K562 (cell line): Measurements from ENCODE around the gene ARHGAP9. TPM values are rescaled to one million over a fixed set of nuclear protein-coding genes. Genes with fewer than 3 reads are reported as not detected.
A peak's percentile ranks its signal among the peaks of the same experiment; 100 is the strongest.

Experiments
- EGR1 ChIP-seq: fragments of 450-650 bp; conservative IDR thresholded peaks from 2 replicates; pipeline ENCODE4 v1.6.1; 2017; ENCODE audit warnings: mild to moderate bottlenecking
- EP300 ChIP-seq: IDR thresholded peaks from 2 replicates; pipeline ENCODE4 v1.6.1; 2012; ENCODE audit warnings: low read length, improper control_type of control experiment
- ESRRA ChIP-seq: fragments of 450-650 bp; IDR thresholded peaks from 2 replicates; pipeline ENCODE4 v1.6.1; 2014; ENCODE audit warnings: low read depth, mild to moderate bottlenecking, moderate library complexity, borderline replicate concordance
- ETS2 ChIP-seq: IDR thresholded peaks from 2 replicates; pipeline ENCODE4 v1.6.1; 2016; ENCODE audit warnings: borderline replicate concordance, missing genetic modification characterization, mild to moderate bottlenecking, moderate library complexity, missing compliant biosample characterization; ENCODE audit not compliant: poor library complexity, severe bottlenecking
- FOXA3 ChIP-seq, 2 experiments: fragments of 450-650 bp in 1 of 2; sonication (generic) in 1 of 2; formaldehyde crosslinking; IDR thresholded peaks in 1 of 2; conservative IDR thresholded peaks in 1 of 2; 2 replicates each; pipeline versions ENCODE4 v1.4.0 to v1.8.0; 2020 to 2022; ENCODE audit warnings: mild to moderate bottlenecking in 2 of 2, missing genetic modification reagents in 1 of 2
- HMBOX1 ChIP-seq: sonication (generic); IDR thresholded peaks from 2 replicates; pipeline ENCODE4 v1.6.1; 2016
- JUND ChIP-seq, 2 experiments: IDR thresholded peaks; 2 replicates in 1 of 2; 3 replicates in 1 of 2; pipeline ENCODE4 v1.6.1; 2011; ENCODE audit warnings: borderline replicate concordance in 2 of 2, low read depth in 2 of 2, low read length in 2 of 2, improper control_type of control experiment in 1 of 2, missing biosample characterization in 1 of 2, missing genetic modification characterization in 1 of 2, missing genetic modification reagents in 1 of 2
- LEF1 ChIP-seq: fragments of 450-650 bp; IDR thresholded peaks from 2 replicates; pipeline ENCODE4 v1.6.1; 2016; ENCODE audit warnings: mild to moderate bottlenecking
- MAX ChIP-seq: sonication (generic); formaldehyde crosslinking; IDR thresholded peaks from 2 replicates; pipeline ENCODE4 v1.9.0; 2022; ENCODE audit warnings: mild to moderate bottlenecking, missing genetic modification reagents
- MAZ ChIP-seq, 2 experiments: fragments of 450-650 bp in 1 of 2; sonication (generic) in 1 of 2; formaldehyde crosslinking; IDR thresholded peaks in 1 of 2; conservative IDR thresholded peaks in 1 of 2; 2 replicates each; pipeline versions ENCODE4 v1.4.0 to v1.5.0; 2020; ENCODE audit warnings: mild to moderate bottlenecking in 1 of 2, missing genetic modification reagents in 1 of 2
- MYNN ChIP-seq, 2 experiments: sonication (generic); formaldehyde crosslinking in 1 of 2; IDR thresholded peaks; 2 replicates each; pipeline versions ENCODE4 v1.5.0 to v1.6.1; 2016 to 2020; ENCODE audit warnings: antibody characterized with exemption in 1 of 2, missing genetic modification reagents in 1 of 2
- NFIX ChIP-seq: fragments of 250-450 bp; sonication (Bioruptor Pico); IDR thresholded peaks from 2 replicates; pipeline ENCODE4 v1.4.0; 2020; ENCODE audit warnings: low read depth, mild to moderate bottlenecking, moderate library complexity
- NR2C2 ChIP-seq, 2 experiments: fragments of 200-800 bp in 1 of 2; sonication (Bioruptor generic) in 1 of 2; sonication (generic) in 1 of 2; formaldehyde crosslinking in 1 of 2; IDR thresholded peaks; 2 replicates each; pipeline versions ENCODE4 v1.6.1 to v1.8.0; 2016 to 2022; ENCODE audit warnings: mild to moderate bottlenecking in 1 of 2, missing compliant biosample characterization in 1 of 2, missing genetic modification characterization in 1 of 2, missing genetic modification reagents in 1 of 2
- OTX1 ChIP-seq: fragments of 450-650 bp; formaldehyde crosslinking; IDR thresholded peaks from 2 replicates; pipeline ENCODE4 v1.4.0; 2022; ENCODE audit warnings: mild to moderate bottlenecking
- POLR2A ChIP-seq: fragments of 450-650 bp; conservative IDR thresholded peaks from 2 replicates; pipeline ENCODE4 v1.6.1; 2016
- PPARD ChIP-seq: fragments of 250-450 bp; sonication (Bioruptor Pico); IDR thresholded peaks from 2 replicates; pipeline ENCODE4 v1.8.0; 2022; ENCODE audit warnings: inconsistent platforms, mild to moderate bottlenecking, moderate library complexity
- RBBP5 ChIP-seq: fragments of 200-600 bp; sonication (generic); IDR thresholded peaks from 2 replicates; pipeline ENCODE4 v1.6.1; 2012; ENCODE audit warnings: borderline replicate concordance, mild to moderate bottlenecking, low read length, control low read depth, inconsistent platforms; ENCODE audit not compliant: insufficient read depth, poor library complexity, severe bottlenecking
- RBM15 ChIP-seq: fragments of 200-400 bp; formaldehyde crosslinking; IDR thresholded peaks from 2 replicates; pipeline ENCODE4 v1.6.1; 2018; ENCODE audit warnings: mild to moderate bottlenecking, low read length, moderate library complexity; ENCODE audit not compliant: insufficient read depth
- SMAD4 ChIP-seq: fragments of 250-450 bp; sonication (Bioruptor Pico); conservative IDR thresholded peaks from 2 replicates; pipeline ENCODE4 v1.8.0; 2021; ENCODE audit warnings: inconsistent platforms, mild to moderate bottlenecking, moderate library complexity
- SMARCE1 ChIP-seq: fragments of 450-650 bp; IDR thresholded peaks from 2 replicates; pipeline ENCODE4 v1.7.1; 2016; ENCODE audit warnings: mild to moderate bottlenecking
- ZHX1 ChIP-seq: fragments of 150-350 bp; conservative IDR thresholded peaks from 2 replicates; pipeline ENCODE4 v1.6.1; 2014; ENCODE audit warnings: low read length
- ZNF644 ChIP-seq: fragments of 200-800 bp; sonication (Bioruptor generic); IDR thresholded peaks from 2 replicates; pipeline ENCODE4 v1.6.1; 2016; ENCODE audit warnings: low read depth, missing genetic modification characterization, missing compliant biosample characterization
- polyA plus RNA-seq, 8 experiments: library from polyadenylated mRNA; depleted of rRNA in 4 of 8; stranded (reverse) in 5 of 8; unstranded in 3 of 8; fragments of >200 nt; fragmentation: Nextera tagmentation in 2 of 8; fragmentation: Illumina TruSeq in 1 of 8; extraction: Ambion mirVana in 2 of 8; extraction: Trizol in 1 of 8; gene quantifications; 2 replicates each; pipeline versions ENCODE4 v1.2.1 to v1.2.3, GENCODE V29; 2011 to 2014; ENCODE audit warnings: inconsistent platforms in 1 of 8, missing spikeins in 1 of 8
- total RNA-seq, 7 experiments: library from RNA; depleted of rRNA in 6 of 7; stranded (reverse); fragments of >200 nt in 6 of 7; fragmentation: Illumina TruSeq in 2 of 7; extraction: Trizol in 2 of 7; gene quantifications; 2 replicates each; pipeline versions ENCODE4 v1.2.1 to v1.2.3, GENCODE V29; 2011 to 2021; ENCODE audit warnings: low replicate concordance in 1 of 7

Gene ARHGAP9
- total and polyA plus RNA-seq, 9 of the 15 experiments (the other 6 are each of a cell fraction or from before 2014, with no cell fraction given) = 1.5 to 10.2 (median 5.1) TPM

- peak; percentile 32; the same call in 1 of the 2 replicates for TF ChIP-seq SMAD4
- peak; percentile 10; the same call in 1 of the 2 replicates for TF ChIP-seq LEF1
- TF ChIP-seq FOXA3 (CRISPR knock-in tag; conservative IDR thresholded peaks at IDR 0.05 in 1 of 2, IDR thresholded peaks at IDR 0.05 in 1 of 2) = no peak
- no peak for TF ChIP-seq RBM15
- TF ChIP-seq PPARD (CRISPR knock-in tag) = no peak
- peak; percentile 6 to 16; a peak in 1 of 4 replicates for TF ChIP-seq MAZ (CRISPR knock-in tag; conservative IDR thresholded peaks at IDR 0.05 in 1 of 2, IDR thresholded peaks at IDR 0.05 in 1 of 2)
- TF ChIP-seq ZNF644 (tag) = peak; percentile 48; the same call in 1 of the 2 replicates
- TF ChIP-seq ZHX1 = no peak
- 0 out of 2 replicates have a peak, but pooled peaks have one; percentile 28 for TF ChIP-seq SMARCE1
- TF ChIP-seq NFIX (CRISPR knock-in tag) = no peak
- TF ChIP-seq OTX1 (CRISPR knock-in tag) = no peak
- peak; percentile 28; the same call in 1 of the 2 replicates for TF ChIP-seq EGR1
- TF ChIP-seq ETS2 (tag) = no peak
- no peak for TF ChIP-seq HMBOX1
- TF ChIP-seq POLR2A = no peak
- no peak for TF ChIP-seq EP300
- no peak for TF ChIP-seq MYNN (IDR thresholded peaks at IDR 0.05)
- no peak for TF ChIP-seq MYNN (CRISPR knock-in tag; IDR thresholded peaks at IDR 0.05)
- peak; percentile 54; the same call in 1 of the 2 replicates for TF ChIP-seq JUND (IDR thresholded peaks at IDR 0.05; ENCODE audit: borderline replicate concordance, low read depth, low read length)
- TF ChIP-seq JUND (tag; IDR thresholded peaks at IDR 0.05; ENCODE audit: borderline replicate concordance, low read depth, low read length) = no peak
- TF ChIP-seq RBBP5 = peak; percentile 25
- peak; percentile 21; the same call in 1 of the 2 replicates for TF ChIP-seq MAX
- TF ChIP-seq NR2C2 (CRISPR knock-in tag; IDR thresholded peaks at IDR 0.05) = no peak
- TF ChIP-seq NR2C2 (tag; IDR thresholded peaks at IDR 0.05) = peak; percentile 39; the same call in 1 of the 2 replicates
- no peak for TF ChIP-seq ESRRA
Measured at GRCh38 chr12:57477710-57478681, 1.7 kb downstream of the ARHGAP9 start (continued).
